ENCODE results near the gene NPIPB4. TPM values are rescaled to one million over a fixed set of nuclear protein-coding genes. Genes with fewer than 3 reads are reported as not detected.
"Not testable (repeated sequence)": the region's sequence is repeated elsewhere in the genome, so short reads cannot be mapped to it uniquely, and the experiment has no call there.

NPIPB4 gene
- total RNA-seq = 100 to 1,000 TPM; 283 to 712 TPM

DNA sequence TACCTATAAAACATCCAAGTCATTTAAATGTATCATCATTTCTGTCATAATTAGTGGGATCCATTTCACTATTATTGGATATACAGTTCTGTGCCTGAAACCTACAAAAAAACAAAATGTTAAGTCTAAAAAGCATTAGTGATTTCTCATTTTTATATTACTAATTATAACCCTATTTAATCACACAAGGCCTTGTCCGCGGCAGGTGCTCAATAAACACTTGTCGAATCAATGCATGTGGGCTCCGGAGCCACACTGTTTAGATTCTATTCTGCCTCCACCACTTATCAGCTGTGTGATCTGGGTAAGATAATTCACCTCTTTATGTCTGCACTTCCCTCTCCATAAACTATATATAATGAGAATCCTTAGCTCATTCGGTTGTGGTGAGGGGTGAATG lies at the start of gene NPIPB4:
NPIPB4 (minus strand) TSS at position 101 of the 400 bp plus-strand sequence. CDS start 378 bp downstream, outside the sequence.
- H3K4me1 Mint-ChIP-seq (ENCODE audit: low read depth in 2 of 2); H3K9me3 Mint-ChIP-seq; H3K36me3 Mint-ChIP-seq; ATAC-seq; H3K27ac Mint-ChIP-seq; H3K27me3 Mint-ChIP-seq; H3K4me3 Mint-ChIP-seq; DNase-seq (ENCODE audit: low spot score): not testable (repeated sequence)

DNA sequence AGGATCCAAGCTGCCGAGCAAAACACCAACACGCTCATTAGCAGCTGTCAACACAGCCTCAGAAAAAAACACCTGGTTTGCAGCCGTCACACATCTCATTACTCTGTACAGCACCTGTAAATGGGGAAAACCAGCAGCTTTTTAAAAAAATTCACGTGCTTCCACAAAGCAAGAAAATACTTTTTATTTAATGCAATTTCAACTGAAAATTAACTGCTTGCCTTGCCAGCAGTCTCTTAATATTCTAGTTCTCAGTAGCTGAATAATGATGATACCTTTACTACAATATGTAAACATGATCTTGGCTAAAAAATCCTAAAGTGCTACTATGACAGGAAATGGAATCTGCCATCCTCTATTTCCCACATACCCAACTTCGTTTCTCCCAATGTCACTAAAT lies 41.4 kb upstream of the NPIPB4 start:
- H3K36me3 Mint-ChIP-seq; H3K27ac Mint-ChIP-seq; H3K4me3 Mint-ChIP-seq; DNase-seq (ENCODE audit: low spot score); H3K4me1 Mint-ChIP-seq (ENCODE audit: low read depth in 2 of 2); ATAC-seq; H3K9me3 Mint-ChIP-seq; H3K27me3 Mint-ChIP-seq: not testable (repeated sequence)

DNA sequence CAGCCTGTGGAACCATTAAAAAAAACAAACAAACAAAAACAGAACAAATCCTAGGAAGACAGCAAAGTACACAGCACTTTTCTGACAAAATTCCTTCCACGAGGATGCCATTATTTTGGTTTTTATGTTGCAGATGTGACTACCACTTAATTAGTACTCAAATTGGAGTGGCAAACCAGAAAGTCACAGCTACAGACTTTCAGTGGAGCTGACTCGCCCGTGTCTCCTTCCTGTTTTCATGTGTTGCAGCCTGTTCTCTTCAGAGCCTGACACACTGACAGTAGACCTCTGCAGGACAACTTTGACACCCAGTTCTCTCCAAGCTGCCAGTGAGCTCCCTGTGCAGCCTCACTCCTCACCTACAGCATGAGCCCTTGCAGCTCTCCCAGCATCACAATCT lies 24.4 kb upstream of the NPIPB4 start:
- H3K27ac Mint-ChIP-seq, H3K9me3 Mint-ChIP-seq, ATAC-seq: not testable (repeated sequence)

DNA sequence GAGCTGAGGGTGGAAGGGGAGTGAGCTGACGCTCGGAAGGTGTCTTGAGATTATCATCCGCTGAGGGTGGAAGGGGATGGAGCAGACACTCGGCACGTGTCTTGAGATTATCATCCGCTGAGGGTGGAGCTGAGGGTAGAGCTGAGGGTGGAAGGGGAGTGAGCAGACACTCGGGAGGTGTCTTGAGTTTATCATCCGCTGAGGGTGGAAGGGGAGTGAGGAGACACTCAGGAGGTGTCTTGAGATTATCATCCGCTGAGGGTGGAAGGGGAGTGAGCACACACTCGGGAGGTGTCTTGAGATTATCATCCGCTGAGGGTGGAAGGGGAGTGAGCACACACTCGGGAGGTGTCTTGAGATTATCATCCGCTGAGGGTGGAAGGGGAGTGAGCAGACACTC lies 20.4 kb downstream of the NPIPB4 start:
- H3K4me1 Mint-ChIP-seq (ENCODE audit: low read depth in 2 of 2); H3K9me3 Mint-ChIP-seq; ATAC-seq; H3K4me3 Mint-ChIP-seq; DNase-seq (ENCODE audit: low spot score); H3K27me3 Mint-ChIP-seq; H3K27ac Mint-ChIP-seq; H3K36me3 Mint-ChIP-seq: not testable (repeated sequence)

More for the DNA sequence above, 24.4 kb upstream of the NPIPB4 start:
- H3K27me3 Mint-ChIP-seq; H3K4me3 Mint-ChIP-seq; DNase-seq (ENCODE audit: low spot score); H3K36me3 Mint-ChIP-seq; H3K4me1 Mint-ChIP-seq (ENCODE audit: low read depth in 2 of 2): not testable (repeated sequence)

DNA sequence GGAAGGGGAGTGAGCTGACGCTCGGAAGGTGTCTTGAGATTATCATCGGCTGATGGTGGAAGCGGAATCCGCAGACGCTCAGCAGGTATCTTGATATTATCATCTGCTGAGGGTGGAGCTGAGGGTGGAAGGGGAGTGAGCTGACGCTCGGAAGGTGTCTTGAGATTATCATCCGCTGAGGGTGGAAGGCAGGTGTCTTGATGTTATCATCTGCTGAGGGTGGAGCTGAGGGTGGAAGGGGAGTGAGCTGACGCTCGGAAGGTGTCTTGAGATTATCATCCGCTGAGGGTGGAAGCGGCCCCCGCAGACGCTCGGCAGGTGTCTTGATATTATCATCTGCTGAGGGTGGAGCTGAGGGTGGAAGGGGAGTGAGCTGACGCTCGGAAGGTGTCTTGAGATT lies 21.2 kb downstream of the NPIPB4 start:
- H3K4me3 Mint-ChIP-seq; H3K27me3 Mint-ChIP-seq; H3K36me3 Mint-ChIP-seq; H3K9me3 Mint-ChIP-seq; DNase-seq (ENCODE audit: low spot score); H3K4me1 Mint-ChIP-seq (ENCODE audit: low read depth in 2 of 2); H3K27ac Mint-ChIP-seq; ATAC-seq: not testable (repeated sequence)

DNA sequence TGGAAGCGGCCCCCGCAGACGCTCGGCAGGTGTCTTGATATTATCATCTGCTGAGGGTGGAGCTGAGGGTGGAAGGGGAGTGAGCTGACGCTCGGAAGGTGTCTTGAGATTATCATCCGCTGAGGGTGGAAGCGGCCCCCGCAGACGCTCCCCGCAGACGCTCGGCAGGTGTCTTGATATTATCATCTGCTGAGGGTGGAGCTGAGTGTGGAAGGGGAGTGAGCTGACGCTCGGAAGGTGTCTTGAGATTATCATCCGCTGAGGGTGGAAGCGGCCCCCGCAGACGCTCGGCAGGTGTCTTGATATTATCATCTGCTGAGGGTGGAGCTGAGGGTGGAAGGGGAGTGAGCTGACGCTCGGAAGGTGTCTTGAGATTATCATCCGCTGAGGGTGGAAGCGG lies 21.8 kb downstream of the NPIPB4 start:
- not testable (repeated sequence) for H3K4me1 Mint-ChIP-seq (ENCODE audit: low read depth in 2 of 2); H3K4me3 Mint-ChIP-seq; H3K36me3 Mint-ChIP-seq; H3K27me3 Mint-ChIP-seq; ATAC-seq; H3K27ac Mint-ChIP-seq; H3K9me3 Mint-ChIP-seq; DNase-seq (ENCODE audit: low spot score)

DNA sequence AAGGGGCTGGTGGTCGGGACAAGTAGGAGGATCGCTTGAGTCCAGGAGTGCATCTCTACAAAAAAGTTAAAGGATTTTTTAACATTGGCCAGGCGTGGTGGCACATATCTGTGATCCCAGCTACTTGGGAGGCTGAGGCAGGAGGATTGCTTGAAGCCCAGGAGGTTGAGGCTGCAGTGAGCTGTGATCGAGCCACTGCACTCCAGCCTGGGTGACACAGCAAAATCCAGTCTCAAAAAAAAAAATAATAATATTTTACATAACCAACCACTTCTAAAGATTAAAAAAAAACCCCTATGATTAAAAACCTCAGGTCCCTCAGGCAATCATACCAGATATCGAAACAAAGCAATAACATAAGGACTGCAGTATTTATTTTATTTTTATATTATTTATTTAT lies 23.3 kb downstream of the NPIPB4 start:
- not testable (repeated sequence) for H3K36me3 Mint-ChIP-seq; H3K27me3 Mint-ChIP-seq; H3K9me3 Mint-ChIP-seq; H3K4me1 Mint-ChIP-seq (ENCODE audit: low read depth in 2 of 2); ATAC-seq; H3K4me3 Mint-ChIP-seq; DNase-seq (ENCODE audit: low spot score); H3K27ac Mint-ChIP-seq

DNA sequence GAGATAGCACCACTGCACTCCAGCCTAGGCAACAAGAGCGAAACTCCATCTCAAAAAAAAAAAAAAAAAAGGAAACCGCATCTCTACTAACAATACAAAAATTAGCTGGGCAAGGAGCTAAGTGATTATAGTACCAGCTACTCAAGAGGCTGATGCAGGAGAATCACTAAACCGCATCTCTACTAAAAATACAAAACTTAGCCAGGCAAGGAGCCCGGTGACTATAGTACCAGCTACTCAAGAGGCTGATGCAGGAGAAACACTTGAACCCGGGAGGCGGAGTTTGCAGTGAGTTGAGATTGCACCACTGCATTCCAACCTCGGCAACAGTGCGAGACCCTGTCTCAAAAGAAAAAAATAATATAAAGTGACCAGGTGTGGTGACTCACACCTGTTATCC lies 27.6 kb downstream of the NPIPB4 start:
- not testable (repeated sequence) for H3K4me3 Mint-ChIP-seq; H3K4me1 Mint-ChIP-seq (ENCODE audit: low read depth in 2 of 2); ATAC-seq; DNase-seq (ENCODE audit: low spot score); H3K27ac Mint-ChIP-seq; H3K9me3 Mint-ChIP-seq; H3K27me3 Mint-ChIP-seq; H3K36me3 Mint-ChIP-seq

DNA sequence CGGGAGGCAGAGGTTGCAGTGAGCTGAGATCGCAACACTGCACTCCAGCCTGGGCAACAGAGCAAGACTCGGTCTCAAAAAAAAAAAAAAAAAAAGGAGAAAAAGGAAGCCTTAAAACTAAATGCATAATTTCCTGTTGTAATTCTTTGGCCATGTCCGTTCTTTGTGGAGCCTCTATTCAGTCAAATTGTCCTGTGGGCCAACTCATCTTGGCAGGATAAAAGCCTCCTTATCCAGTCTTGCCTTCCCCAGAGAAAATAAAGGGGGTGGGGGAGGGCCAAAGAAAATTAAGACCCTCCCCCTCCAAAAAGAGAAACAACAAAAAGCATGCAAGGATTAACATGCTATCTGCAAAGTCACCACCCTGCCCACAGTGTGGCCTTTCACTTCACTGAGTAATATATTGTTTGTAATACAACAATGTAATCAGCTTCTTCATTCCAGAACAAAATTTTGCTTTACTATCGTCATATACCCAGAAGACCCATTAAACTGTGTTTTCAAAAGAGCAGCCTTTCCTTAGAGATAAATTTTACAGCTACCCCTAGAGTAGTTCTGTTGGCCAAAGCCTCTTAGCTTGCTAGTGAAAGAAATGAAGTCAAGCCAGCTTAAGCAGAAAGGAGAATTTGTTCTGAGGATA lies 31.4 kb downstream of the NPIPB4 start:
- H3K4me1 Mint-ChIP-seq (ENCODE audit: low read depth in 2 of 2); DNase-seq (ENCODE audit: low spot score); H3K9me3 Mint-ChIP-seq; ATAC-seq; H3K4me3 Mint-ChIP-seq; H3K27ac Mint-ChIP-seq; H3K27me3 Mint-ChIP-seq; H3K36me3 Mint-ChIP-seq: not testable (repeated sequence)

DNA sequence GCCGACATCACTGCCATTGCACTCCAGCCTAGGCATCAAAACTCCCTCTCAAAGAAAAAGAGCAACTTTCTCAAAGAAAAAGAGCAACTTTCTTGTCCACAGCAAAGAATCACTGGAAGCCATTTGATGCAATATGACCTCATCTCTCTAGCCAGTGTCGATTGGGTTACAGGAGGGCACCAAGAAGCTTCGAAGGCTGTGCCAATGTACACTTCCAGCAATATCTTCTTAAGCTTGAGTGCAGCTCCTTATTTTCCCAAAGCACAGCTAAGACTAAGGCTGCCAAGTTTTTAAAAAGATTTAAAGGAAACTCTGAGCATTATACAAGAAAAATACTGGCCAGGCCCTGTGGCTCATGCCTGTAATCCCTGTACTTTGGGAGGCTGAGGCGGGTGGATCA lies 32.0 kb downstream of the NPIPB4 start:
- H3K4me3 Mint-ChIP-seq; H3K27me3 Mint-ChIP-seq; H3K36me3 Mint-ChIP-seq; H3K27ac Mint-ChIP-seq; H3K4me1 Mint-ChIP-seq (ENCODE audit: low read depth in 2 of 2); DNase-seq (ENCODE audit: low spot score); ATAC-seq; H3K9me3 Mint-ChIP-seq: not testable (repeated sequence)

DNA sequence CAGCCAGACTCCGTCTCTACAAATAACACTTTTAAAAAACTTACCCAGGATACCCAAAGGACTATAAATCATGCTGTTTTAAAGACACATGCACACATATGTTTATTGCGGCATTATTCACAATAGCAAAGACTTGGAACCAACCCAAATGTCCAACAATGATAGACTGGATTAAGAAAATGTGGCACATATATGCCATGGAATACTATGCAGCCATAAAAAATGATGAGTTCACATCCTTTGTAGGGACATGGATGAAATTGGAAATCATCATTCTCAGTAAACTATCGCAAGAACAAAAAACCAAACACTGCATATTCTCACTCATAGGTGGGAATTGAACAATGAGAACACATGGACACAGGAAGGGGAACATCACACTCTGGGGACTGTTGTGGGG lies 34.3 kb downstream of the NPIPB4 start:
- peaks cover 14 to 19% of the 10 kb centered on the region in 2 donors for H3K4me1 Mint-ChIP-seq (ENCODE audit: low read depth in 2 of 2)

DNA sequence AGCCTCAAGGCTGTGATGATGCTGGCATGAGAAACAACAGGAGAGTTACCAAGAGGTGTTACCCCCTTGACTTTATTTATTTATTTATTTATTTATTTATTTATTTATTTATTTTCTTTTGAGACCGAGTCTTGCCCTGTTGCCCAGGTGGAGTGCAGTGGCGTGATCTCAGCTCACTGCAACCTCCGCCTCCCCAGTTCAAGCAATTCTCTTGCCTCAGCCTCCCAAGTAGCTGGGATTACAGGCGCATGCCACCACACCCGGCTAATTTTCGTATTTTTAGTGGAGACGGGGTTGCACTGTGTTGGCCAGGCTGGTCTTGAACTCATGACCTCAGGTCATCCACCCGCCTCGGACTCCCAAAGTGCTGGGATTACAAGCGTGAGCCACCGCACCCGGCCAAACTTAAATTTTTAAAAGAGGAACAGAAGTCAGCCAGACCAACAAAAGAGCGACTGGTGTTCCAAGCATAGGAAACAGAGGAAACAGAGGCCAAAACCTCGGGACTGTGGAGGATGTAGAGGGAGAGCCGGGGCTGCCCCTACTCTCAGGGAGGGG lies 36.6 kb downstream of the NPIPB4 start:
- H3K9me3 Mint-ChIP-seq; DNase-seq (ENCODE audit: low spot score); H3K27me3 Mint-ChIP-seq; ATAC-seq; H3K36me3 Mint-ChIP-seq: not testable (repeated sequence)
- H3K27ac Mint-ChIP-seq = peak overlapping the region; percentile 94 to 98
- peaks cover 14 to 19% of the 10 kb centered on the region in 2 donors for H3K4me1 Mint-ChIP-seq (ENCODE audit: low read depth in 2 of 2)
- peak overlapping the region; percentile 92 for H3K4me3 Mint-ChIP-seq

More for the DNA sequence above, 34.3 kb downstream of the NPIPB4 start:
- ATAC-seq; H3K27ac Mint-ChIP-seq; DNase-seq (ENCODE audit: low spot score); H3K4me3 Mint-ChIP-seq; H3K27me3 Mint-ChIP-seq; H3K9me3 Mint-ChIP-seq; H3K36me3 Mint-ChIP-seq: not testable (repeated sequence)

DNA sequence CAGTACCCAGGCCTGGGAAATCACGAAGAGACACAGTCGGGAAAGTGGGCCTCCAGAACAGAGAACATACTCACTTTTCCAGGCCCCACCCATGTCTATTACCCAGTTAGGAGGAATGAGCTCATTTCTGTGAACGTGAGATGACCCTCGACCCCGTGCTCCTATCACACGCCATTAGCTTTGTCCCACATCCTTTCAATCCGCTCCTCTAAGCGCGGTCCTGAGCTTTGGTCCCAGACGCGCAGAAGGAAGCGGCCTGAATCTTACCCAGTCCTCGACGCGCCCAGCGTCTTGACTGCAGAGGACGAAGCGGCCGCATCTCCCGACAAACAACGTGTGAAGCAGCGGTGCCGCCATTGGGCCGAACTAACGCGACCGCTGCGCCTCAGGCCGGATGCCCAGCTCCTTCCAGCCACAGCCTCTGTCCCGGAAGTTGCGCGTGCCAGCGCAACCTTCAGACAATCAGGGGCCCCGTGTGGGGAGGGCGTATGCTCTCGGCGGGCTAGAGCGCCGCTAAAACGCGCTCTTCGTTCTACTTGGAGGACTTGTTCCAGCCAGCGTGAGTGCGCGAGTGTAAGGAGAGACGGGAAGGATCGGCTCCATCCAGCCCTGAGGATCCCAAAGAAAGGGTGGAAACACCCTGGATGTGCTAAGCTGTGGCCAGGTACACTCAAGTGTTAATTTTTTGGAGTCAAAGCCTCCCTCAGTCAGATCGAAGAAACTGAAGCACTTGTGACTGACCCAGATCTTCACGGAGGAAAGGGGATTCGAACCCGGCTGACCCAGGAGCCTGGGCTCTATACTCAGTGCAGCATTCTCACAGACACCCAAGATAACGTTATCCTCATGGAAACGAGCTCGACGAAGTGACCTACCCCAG lies 37.3 kb downstream of the NPIPB4 start:
- H3K4me1 Mint-ChIP-seq (ENCODE audit: low read depth in 2 of 2) = peaks cover 14 to 19% of the 10 kb centered on the region in 2 donors

DNA sequence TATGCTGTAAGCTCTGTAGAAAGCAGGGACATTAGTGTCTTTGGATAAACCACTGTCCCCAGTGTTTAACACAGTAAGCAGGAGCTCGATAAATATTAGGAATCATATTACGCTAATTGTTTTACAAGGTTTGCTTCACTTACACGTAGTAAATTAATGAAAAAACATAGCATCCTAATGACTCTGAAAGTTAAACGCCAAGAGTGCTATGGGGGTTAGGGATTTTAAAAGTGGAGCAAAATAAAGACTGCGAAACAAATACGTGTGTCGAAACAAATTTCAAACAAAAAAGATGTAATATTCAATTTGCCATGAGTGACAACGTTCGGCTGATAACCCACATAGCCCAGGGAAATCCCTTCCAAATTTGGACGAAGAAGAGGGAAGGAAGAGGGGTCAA lies 37.9 kb downstream of the NPIPB4 start:
- Mint-ChIP-seq H3K27ac (peak overlapping the region; percentile 94 to 98), H3K4me3 (peak overlapping the region; percentile 92), H3K4me1 (ENCODE audit: low read depth in 2 of 2) (peaks cover 14 to 19% of the 10 kb centered on the region in 2 donors)
- H3K27me3 Mint-ChIP-seq; ATAC-seq; H3K36me3 Mint-ChIP-seq; H3K9me3 Mint-ChIP-seq; DNase-seq (ENCODE audit: low spot score): not testable (repeated sequence)

More for the DNA sequence above, 37.3 kb downstream of the NPIPB4 start:
- Mint-ChIP-seq H3K27ac (peak overlapping the region; percentile 94 to 98), H3K4me3 (peak overlapping the region; percentile 92)
- not testable (repeated sequence) for H3K27me3 Mint-ChIP-seq, H3K9me3 Mint-ChIP-seq, H3K36me3 Mint-ChIP-seq
- ATAC-seq (peak; percentile 99), DNase-seq (ENCODE audit: low spot score) (peak; percentile 71)

Data from natural killer cell treated with Interleukin-12 subunit alpha and Interleukin-12 subunit beta and Interleukin-15 and Interleukin-18, amount 100 ng/mL, for 72 hours (primary cell).